Vagina (tissue), 2 donors: ENCODE results near the gene GRN. TPM values are rescaled to one million over a fixed set of nuclear protein-coding genes. Genes with fewer than 3 reads are reported as not detected.
"Not testable (repeated sequence)": the region's sequence is repeated elsewhere in the genome, so short reads cannot be mapped to it uniquely, and the experiment has no call there.

Source experiments
- DNase-seq, 2 donors: peaks; one replicate each; pipeline ENCODE4 v3.0.0-alpha.2; 2017; ENCODE audit errors: extremely low spot score in 2 of 2
- H3K27ac ChIP-seq: fragments of 200-600 bp; sonication (generic); one replicate; pipeline ENCODE4 v1.5.1; 2019
- H3K27me3 ChIP-seq: fragments of 200-600 bp; sonication (generic); one replicate; pipeline ENCODE4 v1.5.1; 2019
- H3K36me3 ChIP-seq, 2 donors: fragments of 200-600 bp; sonication (generic); one replicate each; pipeline ENCODE4 v1.5.1; 2017 to 2019
- H3K4me1 ChIP-seq: fragments of 200-600 bp; sonication (generic); one replicate; pipeline ENCODE4 v1.5.1; 2019
- H3K4me3 ChIP-seq, 2 donors: fragments of 200-600 bp; sonication (generic); 1 replicate in 1 of 2; 2 replicates in 1 of 2; pipeline ENCODE4 v1.5.1; 2016 to 2019
- H3K9me3 ChIP-seq: fragments of 200-600 bp; sonication (generic); one replicate; pipeline ENCODE4 v1.5.1; 2019
- CTCF ChIP-seq, 3 experiments: fragments of 450-650 bp in 2 of 3; fragments of 200-600 bp in 1 of 3; sonication (generic) in 1 of 3; IDR thresholded peaks; one replicate each; pipeline ENCODE4 v1.5.1; 2017 to 2019; ENCODE audit warnings: antibody characterized with exemption in 3 of 3, mild to moderate bottlenecking in 2 of 3, moderate library complexity in 2 of 3
- POLR2A ChIP-seq, 2 donors: fragments of 450-650 bp; IDR thresholded peaks; one replicate each; pipeline ENCODE4 v1.6.1; 2017; ENCODE audit warnings: antibody characterized with exemption in 2 of 2, mild to moderate bottlenecking in 2 of 2, moderate library complexity in 2 of 2
- POLR2AphosphoS5 ChIP-seq, 2 donors: sonication (generic); formaldehyde crosslinking; IDR thresholded peaks; one replicate each; pipeline ENCODE4 v1.9.0; 2017; ENCODE audit warnings: antibody characterized with exemption in 2 of 2, mild to moderate bottlenecking in 2 of 2, low read depth in 1 of 2; ENCODE audit not compliant: insufficient read depth in 1 of 2
- intact Hi-C: fragments of 100-400 bp; cut with DNase I; formaldehyde crosslinking; loops from one replicate; pipeline ENCODE4 v1.15.1; 2023
- total RNA-seq: library from RNA; depleted of rRNA; stranded (reverse); fragments of >200 nt; gene quantifications from one replicate; pipeline ENCODE4 v1.2.3, GENCODE V29; 2016

Gene GRN
- total RNA-seq, 1 donor from 2014 or later = 268 TPM

- no peaks in the 10 kb centered on the region for H3K36me3 ChIP-seq
- no peak overlapping the region for H3K27ac ChIP-seq
- no peaks in the 10 kb centered on the region for H3K9me3 ChIP-seq
- DNase-seq = no peak
- peaks cover 14% of the 10 kb centered on the region for H3K4me1 ChIP-seq
- H3K27me3 ChIP-seq = no peaks in the 10 kb centered on the region
- no peak overlapping the region for H3K4me3 ChIP-seq
- TF ChIP-seq POLR2A (IDR thresholded peaks at IDR 0.05) (no peak), CTCF (IDR thresholded peaks at IDR 0.05) (no peak), POLR2AphosphoS5 (IDR thresholded peaks at IDR 0.05; ENCODE audit: insufficient read depth in 1 of 2, low read depth in 1 of 2) (no peak)
- intact Hi-C loops = no loop called here
Observed at GRCh38 chr17:44367231-44367979, 22.3 kb downstream of the GRN start.

DNA sequence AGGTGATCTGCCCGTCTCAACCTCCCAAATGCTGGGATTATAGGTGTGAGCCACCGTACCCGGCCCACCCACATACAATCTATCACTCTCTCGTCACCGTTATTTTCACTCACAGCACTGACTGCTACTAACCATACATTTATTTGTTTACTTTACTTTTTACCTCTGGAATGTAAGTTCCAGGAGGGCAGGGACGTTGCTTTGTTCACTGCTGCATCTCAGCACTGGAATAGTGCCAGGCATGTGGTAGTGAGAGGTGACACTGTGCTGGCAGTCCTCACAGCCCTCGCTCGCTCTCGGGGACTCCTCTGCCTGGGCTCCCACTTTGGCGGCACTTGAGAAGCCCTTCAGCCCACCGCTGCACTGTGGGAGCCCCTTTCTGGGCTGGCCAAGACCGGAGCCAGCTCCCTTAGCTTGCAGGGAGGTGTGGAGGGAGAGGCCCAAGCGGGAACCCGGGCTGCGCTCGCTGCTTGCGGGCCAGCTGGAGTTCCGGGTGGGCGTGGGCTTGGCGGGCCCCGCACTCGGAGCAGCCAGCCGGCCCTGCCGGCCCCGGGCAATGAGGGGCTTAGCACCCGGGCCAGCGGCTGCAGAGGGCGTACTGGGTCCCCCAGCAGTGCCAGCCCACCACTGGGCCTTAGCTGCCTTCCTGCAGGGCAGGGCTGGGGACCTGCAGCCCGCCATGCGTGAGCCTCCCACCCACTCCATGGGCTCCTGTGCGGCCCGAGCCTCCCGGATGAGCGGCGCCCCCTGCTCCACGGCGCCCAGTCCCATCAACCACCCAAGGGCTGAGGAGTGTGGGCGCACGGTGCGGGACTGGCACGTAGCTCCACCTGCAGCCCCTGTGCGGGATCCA is 23.5 kb downstream of the GRN start:
- DNase-seq, H3K4me1 ChIP-seq, intact Hi-C loops, H3K27ac ChIP-seq, H3K4me3 ChIP-seq, H3K27me3 ChIP-seq, H3K36me3 ChIP-seq, H3K9me3 ChIP-seq: not testable (repeated sequence)

DNA sequence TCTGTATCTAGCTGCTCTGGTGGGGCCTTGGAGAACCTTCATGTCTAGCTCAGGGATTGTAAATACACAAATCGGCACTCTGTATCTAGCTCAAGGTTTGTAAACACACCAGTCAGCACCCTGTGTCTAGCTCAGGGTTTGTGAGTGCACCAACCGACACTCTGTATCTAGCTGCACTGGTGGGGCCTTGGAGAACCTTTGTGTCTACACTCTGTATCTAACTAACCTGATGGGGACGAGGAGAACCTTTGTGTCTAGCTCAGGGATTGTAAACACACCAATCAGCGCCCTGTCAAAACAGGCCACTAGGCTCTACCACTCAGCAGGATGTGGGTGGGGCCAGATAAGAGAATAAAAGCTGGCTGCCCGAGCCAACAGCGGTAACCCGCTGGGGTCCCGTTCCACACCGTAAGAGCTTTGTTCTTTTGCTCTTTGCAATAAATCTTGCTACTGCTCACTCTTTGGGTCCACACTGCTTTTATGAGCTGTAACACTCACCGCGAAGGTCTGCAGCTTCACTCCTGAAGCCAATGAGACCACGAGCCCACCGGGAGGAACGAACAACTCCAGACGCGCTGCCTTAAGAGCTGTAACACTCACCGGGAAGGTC is 24.4 kb downstream of the GRN start:
- H3K36me3 ChIP-seq, H3K4me1 ChIP-seq, H3K4me3 ChIP-seq, H3K9me3 ChIP-seq, DNase-seq, H3K27me3 ChIP-seq, H3K27ac ChIP-seq, intact Hi-C loops: not testable (repeated sequence)

DNA sequence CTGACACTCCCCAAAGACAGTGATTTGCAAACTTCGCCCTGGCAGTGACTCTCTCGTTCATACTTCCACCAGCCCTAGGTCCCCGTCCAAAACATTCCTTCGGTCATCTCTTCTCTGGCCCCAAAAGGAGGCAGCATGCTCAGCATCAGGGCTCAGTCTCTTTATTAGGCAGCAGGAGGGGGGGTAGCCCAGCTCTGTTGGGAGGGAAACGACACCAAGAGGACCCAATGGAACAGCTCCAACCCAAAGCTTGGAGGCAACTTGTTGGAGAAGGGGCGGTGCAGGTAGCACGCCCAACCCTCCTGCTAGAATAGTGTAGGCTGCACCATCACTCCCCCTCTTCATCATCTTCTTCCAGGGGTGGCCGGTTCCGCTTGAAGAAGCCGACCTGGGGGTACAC is 26.9 kb downstream of the GRN start:
- H3K36me3 ChIP-seq = no peaks in the 10 kb centered on the region
- no peaks in the 10 kb centered on the region for H3K9me3 ChIP-seq
- no peak overlapping the region for H3K27ac ChIP-seq
- no peak for DNase-seq
- intact Hi-C loops = no loop called here
- H3K4me3 ChIP-seq = no peak overlapping the region
- H3K27me3 ChIP-seq = no peaks in the 10 kb centered on the region
- H3K4me1 ChIP-seq = peaks cover 14% of the 10 kb centered on the region
- no peak for TF ChIP-seq CTCF (IDR thresholded peaks at IDR 0.05)
- TF ChIP-seq POLR2A (IDR thresholded peaks at IDR 0.05) = no peak
- no peak for TF ChIP-seq POLR2AphosphoS5 (IDR thresholded peaks at IDR 0.05; ENCODE audit: insufficient read depth in 1 of 2, low read depth in 1 of 2)

- TF ChIP-seq CTCF (IDR thresholded peaks at IDR 0.05) (no peak), POLR2A (IDR thresholded peaks at IDR 0.05) (no peak), POLR2AphosphoS5 (IDR thresholded peaks at IDR 0.05; ENCODE audit: insufficient read depth in 1 of 2, low read depth in 1 of 2) (no peak)
- Histone ChIP-seq H3K4me3 (no peak overlapping the region), H3K4me1 (peaks cover 14% of the 10 kb centered on the region), H3K27me3 (no peaks in the 10 kb centered on the region), H3K27ac (no peak overlapping the region), H3K36me3 (no peaks in the 10 kb centered on the region), H3K9me3 (no peaks in the 10 kb centered on the region)
- intact Hi-C loops = no loop called here
- DNase-seq = no peak
Observed at GRCh38 chr17:44374306-44375195, 29.4 kb downstream of the GRN start.
